ENCODE measurements around the gene HAPLN2.
"Not testable (repeated sequence)": the region's sequence is repeated elsewhere in the genome, so short reads cannot be mapped to it uniquely, and the experiment has no call there.

Gene HAPLN2

GRCh38 chr1:156598125-156598524 is 21.1 kb upstream of the HAPLN2 start:
- DNase-seq (ENCODE audit: low spot score in 2 of 2) (no peak), ATAC-seq (ENCODE audit: low read depth) (no peak)
- H3K27ac Mint-ChIP-seq: peak overlapping the region; percentile 73
- H3K4me1 Mint-ChIP-seq: peaks cover 19% of the 10 kb centered on the region
- H3K9me3 Mint-ChIP-seq: no peaks in the 10 kb centered on the region
- peaks cover 20% of the 10 kb centered on the region for H3K36me3 Mint-ChIP-seq
- H3K4me3 Mint-ChIP-seq: no peak overlapping the region
- H3K27me3 Mint-ChIP-seq: no peaks in the 10 kb centered on the region

GRCh38 chr1:156598731-156599432 is 20.3 kb upstream of the HAPLN2 start:
- ATAC-seq (ENCODE audit: low read depth) (no peak), DNase-seq (ENCODE audit: low spot score in 2 of 2) (no peak)
- Mint-ChIP-seq H3K4me3 (no peak overlapping the region), H3K27ac (peak overlapping the region; percentile 73), H3K27me3 (no peaks in the 10 kb centered on the region), H3K4me1 (peaks cover 19% of the 10 kb centered on the region), H3K9me3 (no peaks in the 10 kb centered on the region), H3K36me3 (peaks cover 20% of the 10 kb centered on the region)

GRCh38 chr1:156599811-156600210 is 19.4 kb upstream of the HAPLN2 start:
- H3K4me3 Mint-ChIP-seq: peak overlapping the region; percentile 30
- H3K36me3 Mint-ChIP-seq: peaks cover 20% of the 10 kb centered on the region
- H3K27me3 Mint-ChIP-seq: no peaks in the 10 kb centered on the region
- no peaks in the 10 kb centered on the region for H3K9me3 Mint-ChIP-seq
- DNase-seq (ENCODE audit: low spot score in 2 of 2) (no peak), ATAC-seq (ENCODE audit: low read depth) (peak; percentile 74)
- H3K27ac Mint-ChIP-seq: peak overlapping the region; percentile 92
- H3K4me1 Mint-ChIP-seq: peaks cover 18% of the 10 kb centered on the region

- Mint-ChIP-seq H3K27me3 (no peaks in the 10 kb centered on the region), H3K27ac (peak overlapping the region; percentile 92), H3K9me3 (no peaks in the 10 kb centered on the region), H3K4me1 (peaks cover 13% of the 10 kb centered on the region), H3K4me3 (peak overlapping the region; percentile 99), H3K36me3 (peaks cover 14% of the 10 kb centered on the region)
- ATAC-seq (ENCODE audit: low read depth) (peak; percentile 3), DNase-seq (ENCODE audit: low spot score in 2 of 2) (no peak)
Observed at GRCh38 chr1:156600733-156601121, 18.5 kb upstream of the HAPLN2 start.

- ATAC-seq (ENCODE audit: low read depth) (peak; percentile 72), DNase-seq (ENCODE audit: low spot score in 2 of 2) (peak; percentile 66 to 69)
- Mint-ChIP-seq H3K4me1 (peaks cover 13% of the 10 kb centered on the region), H3K9me3 (no peaks in the 10 kb centered on the region), H3K27ac (peak within 1 kb of the TSS; percentile 92), H3K4me3 (peak within 1 kb of the TSS; percentile 99), H3K27me3 (no peaks in the 10 kb centered on the region), H3K36me3 (peaks cover 14% of the 10 kb centered on the region)
Observed at GRCh38 chr1:156601122-156601830, 17.9 kb upstream of the HAPLN2 start, which contains the start of gene GPATCH4. Gene GPATCH4, minus strand, starts transcription at chr1:156601479.

GRCh38 chr1:156601892-156602291 is 17.3 kb upstream of the HAPLN2 start:
- Mint-ChIP-seq H3K27ac (peak overlapping the region; percentile 92), H3K36me3 (peaks cover 12% of the 10 kb centered on the region), H3K9me3 (no peaks in the 10 kb centered on the region), H3K4me1 (peaks cover 13% of the 10 kb centered on the region), H3K4me3 (peak overlapping the region; percentile 99), H3K27me3 (no peaks in the 10 kb centered on the region)
- ATAC-seq (ENCODE audit: low read depth): peak; percentile 51
- no peak for DNase-seq (ENCODE audit: low spot score in 2 of 2)

- Mint-ChIP-seq H3K36me3 (peaks cover 8% of the 10 kb centered on the region), H3K27me3 (no peaks in the 10 kb centered on the region), H3K27ac (no peak overlapping the region), H3K4me1 (peaks cover 17% of the 10 kb centered on the region), H3K9me3 (no peaks in the 10 kb centered on the region), H3K4me3 (peak overlapping the region; percentile 22)
- ATAC-seq (ENCODE audit: low read depth): no peak
- no peak for DNase-seq (ENCODE audit: low spot score in 2 of 2)
Observed at GRCh38 chr1:156602557-156602993, 16.6 kb upstream of the HAPLN2 start.

- not testable (repeated sequence) for H3K27me3 Mint-ChIP-seq, H3K36me3 Mint-ChIP-seq, H3K9me3 Mint-ChIP-seq
- peak overlapping the region; percentile 12 for H3K4me3 Mint-ChIP-seq
- ATAC-seq (ENCODE audit: low read depth) (peak; percentile 86), DNase-seq (ENCODE audit: low spot score in 2 of 2) (peak; percentile 30 to 58)
- H3K4me1 Mint-ChIP-seq: peaks cover 12% of the 10 kb centered on the region
- peak overlapping the region; percentile 35 for H3K27ac Mint-ChIP-seq
Observed at GRCh38 chr1:156607344-156607743, 11.9 kb upstream of the HAPLN2 start.

GRCh38 chr1:156608036-156608674 is 11.1 kb upstream of the HAPLN2 start:
- peak; percentile 79 for ATAC-seq (ENCODE audit: low read depth)
- no peaks in the 10 kb centered on the region for H3K36me3 Mint-ChIP-seq
- peak; percentile 62 to 77 for DNase-seq (ENCODE audit: low spot score in 2 of 2)
- H3K4me3 Mint-ChIP-seq: no peak overlapping the region
- peak overlapping the region; percentile 35 for H3K27ac Mint-ChIP-seq
- H3K9me3 Mint-ChIP-seq: no peaks in the 10 kb centered on the region
- H3K27me3 Mint-ChIP-seq: peaks cover 6% of the 10 kb centered on the region
- H3K4me1 Mint-ChIP-seq: peaks cover 12% of the 10 kb centered on the region

- DNase-seq (ENCODE audit: low spot score in 2 of 2): peak; percentile 57 to 59
- Mint-ChIP-seq H3K36me3 (no peaks in the 10 kb centered on the region), H3K27ac (no peak overlapping the region), H3K27me3 (peaks cover 6% of the 10 kb centered on the region), H3K4me3 (no peak overlapping the region), H3K4me1 (peaks cover 12% of the 10 kb centered on the region), H3K9me3 (no peaks in the 10 kb centered on the region)
- ATAC-seq (ENCODE audit: low read depth): peak; percentile 51
Observed at GRCh38 chr1:156608981-156609380, 10.2 kb upstream of the HAPLN2 start.

GRCh38 chr1:156610072-156610471 is 9.1 kb upstream of the HAPLN2 start:
- ATAC-seq (ENCODE audit: low read depth); DNase-seq (ENCODE audit: low spot score in 2 of 2); H3K27ac Mint-ChIP-seq; H3K27me3 Mint-ChIP-seq; H3K4me3 Mint-ChIP-seq; H3K36me3 Mint-ChIP-seq; H3K9me3 Mint-ChIP-seq: not testable (repeated sequence)
- H3K4me1 Mint-ChIP-seq: peaks cover 12% of the 10 kb centered on the region

- H3K27me3 Mint-ChIP-seq: peaks cover 13% of the 10 kb centered on the region
- no peak overlapping the region for H3K4me3 Mint-ChIP-seq
- ATAC-seq (ENCODE audit: low read depth): no peak
- no peak overlapping the region for H3K27ac Mint-ChIP-seq
- no peak for DNase-seq (ENCODE audit: low spot score in 2 of 2)
- peaks cover 6% of the 10 kb centered on the region for H3K4me1 Mint-ChIP-seq
- H3K36me3 Mint-ChIP-seq: no peaks in the 10 kb centered on the region
- no peaks in the 10 kb centered on the region for H3K9me3 Mint-ChIP-seq
Observed at GRCh38 chr1:156612666-156613065, 6.5 kb upstream of the HAPLN2 start.

GRCh38 chr1:156615946-156616345 is 3.3 kb upstream of the HAPLN2 start:
- H3K4me3 Mint-ChIP-seq: no peak overlapping the region
- H3K9me3 Mint-ChIP-seq: no peaks in the 10 kb centered on the region
- DNase-seq (ENCODE audit: low spot score in 2 of 2) (no peak), ATAC-seq (ENCODE audit: low read depth) (no peak)
- peaks cover 26% of the 10 kb centered on the region for H3K27me3 Mint-ChIP-seq
- peaks cover 4% of the 10 kb centered on the region for H3K4me1 Mint-ChIP-seq
- no peaks in the 10 kb centered on the region for H3K36me3 Mint-ChIP-seq
- no peak overlapping the region for H3K27ac Mint-ChIP-seq

- no peaks in the 10 kb centered on the region for H3K9me3 Mint-ChIP-seq
- H3K4me3 Mint-ChIP-seq: no peak overlapping the region
- H3K27ac Mint-ChIP-seq: no peak overlapping the region
- ATAC-seq (ENCODE audit: low read depth): no peak
- DNase-seq (ENCODE audit: low spot score in 2 of 2): no peak
- H3K4me1 Mint-ChIP-seq: peaks cover 4% of the 10 kb centered on the region
- H3K36me3 Mint-ChIP-seq: no peaks in the 10 kb centered on the region
- peaks cover 26% of the 10 kb centered on the region for H3K27me3 Mint-ChIP-seq
Observed at GRCh38 chr1:156616463-156616862, 2.8 kb upstream of the HAPLN2 start.

All from memory B cell (primary cell).